Measurements from ENCODE around the gene GUCA2A. TPM values are rescaled to one million over a fixed set of nuclear protein-coding genes. Genes with fewer than 3 reads are reported as not detected.

GUCA2A gene
- total RNA-seq, 1 experiment from 2014 or later: not detected

DNA sequence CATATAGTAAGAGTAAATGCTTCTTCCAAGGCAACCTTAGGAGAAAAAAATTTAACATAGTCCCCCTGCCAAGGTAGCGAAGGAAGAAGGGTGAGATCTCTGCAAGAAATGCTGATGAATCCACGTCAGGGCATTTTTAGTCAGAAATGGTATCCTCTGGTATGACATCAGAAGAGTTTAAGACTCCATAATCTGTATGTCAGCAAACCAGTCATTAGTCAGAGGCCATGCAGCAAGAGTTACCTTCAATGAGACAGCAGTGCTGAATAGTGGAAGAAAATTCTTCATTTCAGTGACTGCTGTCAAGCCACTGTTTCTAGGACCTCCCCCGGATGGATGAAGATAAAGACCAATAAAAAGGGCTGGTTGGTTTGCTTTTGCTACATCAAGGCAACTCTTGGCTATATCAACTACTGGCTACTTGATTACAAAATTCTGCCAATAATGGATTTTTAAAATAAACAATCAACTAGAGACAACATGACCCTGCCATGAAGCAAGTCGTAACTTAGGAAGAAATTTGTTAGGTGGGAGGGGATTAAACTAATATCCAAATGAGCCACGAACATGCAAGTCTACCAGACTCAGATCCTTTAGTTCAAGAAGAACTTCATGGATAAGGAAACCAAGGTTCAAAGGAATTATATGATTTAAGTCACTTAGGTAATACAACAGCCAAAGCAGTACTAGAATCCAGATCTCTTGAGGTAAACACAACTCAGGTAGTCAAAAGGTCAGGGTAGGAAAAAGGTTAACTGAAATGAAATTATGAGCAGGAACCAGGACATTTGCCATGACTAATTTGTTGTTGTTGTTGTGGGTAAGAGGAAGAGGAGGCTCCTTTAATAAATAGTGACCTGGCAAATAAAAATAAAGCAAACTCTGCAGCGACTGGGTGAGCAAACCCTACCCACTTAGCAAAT lies 25.6 kb upstream of the GUCA2A start:
- Histone ChIP-seq H2AFZ (ENCODE audit: low read length) (no peak overlapping the region), H3K9ac (ENCODE audit: extremely low read depth, insufficient read length, low read length) (no peak overlapping the region), H3K4me1 (ENCODE audit: insufficient read depth, low read length) (no peaks in the 10 kb centered on the region), H2BK12ac (ENCODE audit: insufficient read length, low read depth, low read length) (no peak overlapping the region), H2BK20ac (ENCODE audit: low read depth, low read length, poor library complexity, severe bottlenecking) (no peak overlapping the region), H2AK5ac (ENCODE audit: insufficient read length, low read length) (no peak overlapping the region), H3K79me2 (ENCODE audit: insufficient read depth, low read length) (no peaks in the 10 kb centered on the region), H4K8ac (replicated peaks; ENCODE audit: insufficient read length, low read depth, low read length) (no peak overlapping the region), H3T11ph (ENCODE audit: low read length) (no peak overlapping the region), H3K23ac (ENCODE audit: insufficient read length, low read depth, low read length) (no peak overlapping the region), H3K4me2 (ENCODE audit: insufficient read depth, insufficient read length, low read length) (no peak overlapping the region), H3K27ac (ENCODE audit: insufficient read length, low read depth, low read length) (no peak overlapping the region), H3K27me3 (ENCODE audit: insufficient read depth, low read length) (no peaks in the 10 kb centered on the region; the same call in 1 of the 2 replicates), H4K5ac (ENCODE audit: insufficient read length, low read depth, low read length) (no peak overlapping the region), H2BK5ac (ENCODE audit: insufficient read length, low read length) (no peak overlapping the region), H3K4ac (ENCODE audit: low read depth, low read length) (no peak overlapping the region), H3K14ac (ENCODE audit: insufficient read depth, low read length) (no peak overlapping the region), H3K9me3 (ENCODE audit: control insufficient read depth, low read depth, low read length) (no peaks in the 10 kb centered on the region), H2BK120ac (ENCODE audit: low read depth, low read length, poor library complexity, severe bottlenecking) (no peak overlapping the region), H3K79me1 (ENCODE audit: insufficient read depth, low read depth, low read length, poor library complexity, severe bottlenecking) (no peaks in the 10 kb centered on the region), H4K20me1 (ENCODE audit: control insufficient read depth, insufficient read depth, insufficient read length) (no peaks in the 10 kb centered on the region), H3K23me2 (ENCODE audit: insufficient read length, low read depth, low read length, poor library complexity, severe bottlenecking) (no peaks in the 10 kb centered on the region), H3K18ac (ENCODE audit: insufficient read length, low read depth, low read length) (no peak overlapping the region), H4K91ac (ENCODE audit: insufficient read length, low read depth, low read length) (no peak overlapping the region), H3K56ac (ENCODE audit: insufficient read length, low read depth, low read length) (no peak overlapping the region), H2BK15ac (ENCODE audit: low read depth, low read length) (no peak overlapping the region)
- Mint-ChIP-seq H3K4me1 (peaks cover 3% of the 10 kb centered on the region in 2 experiments; a peak in 1 of 4 replicates), H3K27me3 (ENCODE audit: low read depth) (no peaks in the 10 kb centered on the region; the same call in 1 of the 2 replicates), H3K27ac (peak overlapping the region in 1 of 3 experiments; percentile 28; a peak in 1 of 7 replicates), H3K36me3 (ENCODE audit: insufficient read depth in 1 of 3, low read depth in 3 of 3) (peaks cover 8 to 48% (median 24%) of the 10 kb centered on the region in 3 experiments; a peak in 6 of 7 replicates), H3K4me3 (no peak overlapping the region), H3K9me3 (no peaks in the 10 kb centered on the region)
- DNase-seq: no peak
- WGBS (ENCODE audit: extremely low coverage, insufficient read length, low lambda C conversion rate): no CpG with 5 or more reads among the region's 6 CpGs
- TF ChIP-seq, protein P1, sequence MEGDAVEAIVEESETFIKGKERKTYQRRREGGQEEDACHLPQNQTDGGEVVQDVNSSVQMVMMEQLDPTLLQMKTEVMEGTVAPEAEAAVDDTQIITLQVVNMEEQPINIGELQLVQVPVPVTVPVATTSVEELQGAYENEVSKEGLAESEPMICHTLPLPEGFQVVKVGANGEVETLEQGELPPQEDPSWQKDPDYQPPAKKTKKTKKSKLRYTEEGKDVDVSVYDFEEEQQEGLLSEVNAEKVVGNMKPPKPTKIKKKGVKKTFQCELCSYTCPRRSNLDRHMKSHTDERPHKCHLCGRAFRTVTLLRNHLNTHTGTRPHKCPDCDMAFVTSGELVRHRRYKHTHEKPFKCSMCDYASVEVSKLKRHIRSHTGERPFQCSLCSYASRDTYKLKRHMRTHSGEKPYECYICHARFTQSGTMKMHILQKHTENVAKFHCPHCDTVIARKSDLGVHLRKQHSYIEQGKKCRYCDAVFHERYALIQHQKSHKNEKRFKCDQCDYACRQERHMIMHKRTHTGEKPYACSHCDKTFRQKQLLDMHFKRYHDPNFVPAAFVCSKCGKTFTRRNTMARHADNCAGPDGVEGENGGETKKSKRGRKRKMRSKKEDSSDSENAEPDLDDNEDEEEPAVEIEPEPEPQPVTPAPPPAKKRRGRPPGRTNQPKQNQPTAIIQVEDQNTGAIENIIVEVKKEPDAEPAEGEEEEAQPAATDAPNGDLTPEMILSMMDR (conservative IDR thresholded peaks at IDR 0.05): no peak

Data from H9 (cell line).